ENCODE results near the gene SLC4A1AP. TPM values are rescaled to one million over a fixed set of nuclear protein-coding genes. Genes with fewer than 3 reads are reported as not detected.

Gene SLC4A1AP
- total and polyA plus RNA-seq, 2 experiments from 2014 or later, result 24.3 to 29.2 TPM

- peaks cover 5% of the 10 kb centered on the region; the same call in 1 of the 2 replicates for H3K4me1 ChIP-seq (ENCODE audit: insufficient read depth)
- no peak overlapping the region for H3K4me3 ChIP-seq
- no peak overlapping the region for H3K27ac Mint-ChIP-seq
- peaks cover 7% of the 10 kb centered on the region for H3K27me3 Mint-ChIP-seq (ENCODE audit: insufficient read depth, low read depth, poor library complexity)
- peaks cover 3% of the 10 kb centered on the region; the same call in 1 of the 3 replicates for H3K9me3 Mint-ChIP-seq
- no peaks in the 10 kb centered on the region for H3K79me2 ChIP-seq (replicated peaks; ENCODE audit: insufficient read depth)
- no peak overlapping the region for H2AFZ ChIP-seq
- no peak overlapping the region for H3K27ac ChIP-seq (ENCODE audit: low read depth)
- H3F3A ChIP-seq (replicated peaks; ENCODE audit: low read depth), result no peaks in the 10 kb centered on the region
- no peak overlapping the region for H3K4me3 Mint-ChIP-seq
- H3K36me3 ChIP-seq (ENCODE audit: insufficient read depth), result no peaks in the 10 kb centered on the region
- no peak for ATAC-seq
- no peaks in the 10 kb centered on the region for H4K20me1 ChIP-seq (replicated peaks; ENCODE audit: insufficient read depth)
- no peak overlapping the region for H3K4me2 ChIP-seq
- H3K36me3 Mint-ChIP-seq (ENCODE audit: low read depth), result no peaks in the 10 kb centered on the region; the same call in 2 of the 3 replicates
- TF ChIP-seq ZNF462 (CRISPR knock-in tag; IDR thresholded peaks at IDR 0.05) (no peak), CREB1 (CRISPR knock-in tag; IDR thresholded peaks at IDR 0.05; ENCODE audit: low read depth) (no peak), ETS1 (IDR thresholded peaks at IDR 0.05) (no peak), ZNF331 (CRISPR knock-in tag; IDR thresholded peaks at IDR 0.05; ENCODE audit: low read depth) (no peak), JUNB (IDR thresholded peaks at IDR 0.05; ENCODE audit: unreplicated experiment) (no peak), EZH2phosphoT487 (IDR thresholded peaks at IDR 0.05; ENCODE audit: unreplicated experiment) (no peak)
- TF ChIP-seq, protein P1, sequence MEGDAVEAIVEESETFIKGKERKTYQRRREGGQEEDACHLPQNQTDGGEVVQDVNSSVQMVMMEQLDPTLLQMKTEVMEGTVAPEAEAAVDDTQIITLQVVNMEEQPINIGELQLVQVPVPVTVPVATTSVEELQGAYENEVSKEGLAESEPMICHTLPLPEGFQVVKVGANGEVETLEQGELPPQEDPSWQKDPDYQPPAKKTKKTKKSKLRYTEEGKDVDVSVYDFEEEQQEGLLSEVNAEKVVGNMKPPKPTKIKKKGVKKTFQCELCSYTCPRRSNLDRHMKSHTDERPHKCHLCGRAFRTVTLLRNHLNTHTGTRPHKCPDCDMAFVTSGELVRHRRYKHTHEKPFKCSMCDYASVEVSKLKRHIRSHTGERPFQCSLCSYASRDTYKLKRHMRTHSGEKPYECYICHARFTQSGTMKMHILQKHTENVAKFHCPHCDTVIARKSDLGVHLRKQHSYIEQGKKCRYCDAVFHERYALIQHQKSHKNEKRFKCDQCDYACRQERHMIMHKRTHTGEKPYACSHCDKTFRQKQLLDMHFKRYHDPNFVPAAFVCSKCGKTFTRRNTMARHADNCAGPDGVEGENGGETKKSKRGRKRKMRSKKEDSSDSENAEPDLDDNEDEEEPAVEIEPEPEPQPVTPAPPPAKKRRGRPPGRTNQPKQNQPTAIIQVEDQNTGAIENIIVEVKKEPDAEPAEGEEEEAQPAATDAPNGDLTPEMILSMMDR (conservative IDR thresholded peaks at IDR 0.05; ENCODE audit: low read depth in 2 of 2), result no peak
- peaks cover 14% of the 10 kb centered on the region for H3K4me1 Mint-ChIP-seq
- peaks cover 13% of the 10 kb centered on the region; the same call in 1 of the 2 replicates for H3K27me3 ChIP-seq (ENCODE audit: insufficient read depth)
- H3K9me2 ChIP-seq (ENCODE audit: insufficient read depth), result no peaks in the 10 kb centered on the region
- DNase-seq (ENCODE audit: low spot score), result no peak
Measured at GRCh38 chr2:27710640-27711430, 47.1 kb downstream of the SLC4A1AP start.

All from GM23338 (cell line).